PC-9 (cell line): ENCODE data around the gene RAPGEF6. TPM values are rescaled to one million over a fixed set of nuclear protein-coding genes. Genes with fewer than 3 reads are reported as not detected.

Experiments
- BruUV-seq: library from RNA; stranded (reverse); fragments of 400-500 nt; replicated peaks from 2 replicates; lab custom pipeline; 2021; lab: Mats Ljungman, UMichigan
- CTCF ChIA-PET: fragments of 300-600 bp; sonication (Branson Sonifier 250); formaldehyde crosslinking; loops from one replicate; lab custom pipeline; 2022; ENCODE audit warnings: antibody characterized with exemption; lab: Charles Lee
- POLR2A ChIA-PET: fragments of 300-600 bp; sonication (Branson Sonifier 250); formaldehyde crosslinking; loops from one replicate; lab custom pipeline; 2022; ENCODE audit warnings: antibody characterized with exemption; ENCODE audit not compliant: unreplicated experiment; lab: Charles Lee
- DNase-seq, 2 experiments: peaks; one replicate each; pipeline versions ENCODE4 v3.0.0 to v3.0.0-alpha.2; 2015 to 2022; ENCODE audit warnings: mixed read lengths in 1 of 2
- H2AFZ ChIP-seq: fragments of 200-600 bp; sonication (generic); 2 replicates; pipeline ENCODE4 v1.8.1; 2017; ENCODE audit warnings: antibody characterized with exemption
- H3F3A ChIP-seq: fragments of 200-600 bp; sonication (generic); 2 replicates; pipeline ENCODE4 v1.8.1; 2017; ENCODE audit warnings: antibody characterized with exemption, mild to moderate bottlenecking, low read depth; ENCODE audit not compliant: insufficient read depth
- H3K27ac ChIP-seq: fragments of 200-600 bp; sonication (generic); 2 replicates; pipeline ENCODE4 v1.6.1; 2016; ENCODE audit warnings: mixed run types
- H3K27me3 ChIP-seq: fragments of 200-600 bp; sonication (generic); 2 replicates; pipeline ENCODE4 v1.6.1; 2016; ENCODE audit warnings: low read depth, mixed run types; ENCODE audit not compliant: insufficient read depth
- H3K36me3 ChIP-seq: fragments of 200-600 bp; sonication (generic); 2 replicates; pipeline ENCODE4 v1.6.1; 2016; ENCODE audit warnings: low read depth, mixed run types
- H3K4me1 ChIP-seq: fragments of 200-600 bp; sonication (generic); replicated peaks from 2 replicates; pipeline ENCODE4 v1.6.1; 2016; ENCODE audit warnings: mixed run types; ENCODE audit not compliant: insufficient read depth
- H3K4me2 ChIP-seq: fragments of 200-600 bp; sonication (generic); 2 replicates; pipeline ENCODE4 v1.6.1; 2017; ENCODE audit warnings: mixed run types
- H3K4me3 ChIP-seq: fragments of 200-600 bp; sonication (generic); 2 replicates; pipeline ENCODE4 v1.6.1; 2016; ENCODE audit warnings: mixed run types
- H3K79me2 ChIP-seq: fragments of 200-600 bp; sonication (generic); 2 replicates; pipeline ENCODE4 v1.6.1; 2017; ENCODE audit warnings: low read depth, mixed run types
- H3K9me2 ChIP-seq: fragments of 200-600 bp; sonication (generic); 2 replicates; pipeline ENCODE4 v1.8.1; 2017; ENCODE audit warnings: mild to moderate bottlenecking; ENCODE audit not compliant: insufficient read depth
- H3K9me3 ChIP-seq: fragments of 200-600 bp; sonication (generic); 2 replicates; pipeline ENCODE4 v1.8.1; 2016; ENCODE audit warnings: low read depth; ENCODE audit not compliant: insufficient read depth
- H4K20me1 ChIP-seq: fragments of 200-600 bp; sonication (generic); 2 replicates; pipeline ENCODE4 v1.8.1; 2017; ENCODE audit not compliant: insufficient read depth
- EZH2 ChIP-seq: fragments of 200-600 bp; sonication (generic); IDR thresholded peaks from 2 replicates; pipeline ENCODE4 v1.8.0; 2017; ENCODE audit warnings: antibody characterized with exemption, low read depth
- intact Hi-C: fragments of 100-400 bp; cut with micrococcal nuclease; formaldehyde crosslinking; loops from one replicate; pipeline ENCODE4 v1.10.0; 2022; ENCODE audit not compliant: unreplicated experiment
- total RNA-seq: library from RNA; stranded (reverse); gene quantifications from 2 replicates; pipeline ENCODE4 v1.2.3, GENCODE V29; 2021
- TF ChIP-seq, protein P1 (sequence below): fragments of 200-600 bp; sonication (generic); conservative IDR thresholded peaks from 2 replicates; pipeline ENCODE4 v1.6.1; 2017; ENCODE audit warnings: mixed run types, antibody characterized with exemption, mild to moderate bottlenecking, moderate library complexity

RAPGEF6 gene
- total RNA-seq, 1 experiment from 2014 or later, result 17.1 TPM

DNA sequence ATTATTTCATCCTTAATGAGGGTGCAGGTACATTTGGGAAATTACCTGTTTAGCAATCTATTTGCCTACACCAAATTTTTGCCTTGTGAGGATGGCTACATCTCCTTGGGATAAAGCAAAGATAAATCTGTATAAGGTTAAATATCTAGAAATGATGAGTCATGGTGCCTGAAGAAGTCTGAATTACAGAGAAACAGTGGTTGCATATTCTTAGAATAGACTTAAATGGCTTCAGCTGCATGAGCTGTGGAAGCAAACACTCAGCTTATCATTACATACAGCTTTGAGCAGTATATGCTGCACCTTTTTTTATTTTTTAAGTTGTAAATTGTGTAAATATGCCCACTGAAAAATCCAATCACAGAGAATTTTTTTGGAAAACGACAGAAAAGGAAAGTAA lies 153.5 kb downstream of the RAPGEF6 start:
- no peaks in the 10 kb centered on the region for H3K27me3 ChIP-seq

DNA sequence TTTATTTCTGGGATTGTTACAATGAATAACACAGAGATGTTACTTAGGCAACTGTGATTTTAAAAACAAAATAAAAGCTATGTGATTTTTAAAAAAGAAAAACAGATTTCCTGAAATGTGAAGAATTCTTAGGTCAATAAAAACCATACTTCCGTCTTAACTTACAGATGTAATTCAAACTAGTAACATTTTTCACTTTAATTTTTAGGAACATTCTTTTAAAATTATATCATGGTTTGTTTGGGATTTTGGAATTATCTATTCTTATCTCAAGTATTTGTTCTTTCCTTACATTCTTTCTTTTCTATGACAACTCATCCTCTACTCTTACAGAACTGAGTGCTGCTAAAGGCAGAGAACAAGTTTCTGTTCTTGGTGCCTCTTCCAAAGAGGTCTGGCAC lies 159.5 kb downstream of the RAPGEF6 start:
- Histone ChIP-seq H3K9me2 (no peaks in the 10 kb centered on the region), H3K27ac (no peak overlapping the region), H3K79me2 (no peaks in the 10 kb centered on the region), H4K20me1 (no peaks in the 10 kb centered on the region), H3K4me2 (no peak overlapping the region), H3F3A (no peaks in the 10 kb centered on the region), H3K27me3 (no peaks in the 10 kb centered on the region), H3K4me3 (no peak overlapping the region), H3K4me1 (no peaks in the 10 kb centered on the region), H2AFZ (no peak overlapping the region), H3K36me3 (peaks cover 11% of the 10 kb centered on the region; the same call in 1 of the 2 replicates), H3K9me3 (no peaks in the 10 kb centered on the region)
- DNase-seq, result no peak
- TF ChIP-seq EZH2, result no peak
- TF ChIP-seq, protein P1, sequence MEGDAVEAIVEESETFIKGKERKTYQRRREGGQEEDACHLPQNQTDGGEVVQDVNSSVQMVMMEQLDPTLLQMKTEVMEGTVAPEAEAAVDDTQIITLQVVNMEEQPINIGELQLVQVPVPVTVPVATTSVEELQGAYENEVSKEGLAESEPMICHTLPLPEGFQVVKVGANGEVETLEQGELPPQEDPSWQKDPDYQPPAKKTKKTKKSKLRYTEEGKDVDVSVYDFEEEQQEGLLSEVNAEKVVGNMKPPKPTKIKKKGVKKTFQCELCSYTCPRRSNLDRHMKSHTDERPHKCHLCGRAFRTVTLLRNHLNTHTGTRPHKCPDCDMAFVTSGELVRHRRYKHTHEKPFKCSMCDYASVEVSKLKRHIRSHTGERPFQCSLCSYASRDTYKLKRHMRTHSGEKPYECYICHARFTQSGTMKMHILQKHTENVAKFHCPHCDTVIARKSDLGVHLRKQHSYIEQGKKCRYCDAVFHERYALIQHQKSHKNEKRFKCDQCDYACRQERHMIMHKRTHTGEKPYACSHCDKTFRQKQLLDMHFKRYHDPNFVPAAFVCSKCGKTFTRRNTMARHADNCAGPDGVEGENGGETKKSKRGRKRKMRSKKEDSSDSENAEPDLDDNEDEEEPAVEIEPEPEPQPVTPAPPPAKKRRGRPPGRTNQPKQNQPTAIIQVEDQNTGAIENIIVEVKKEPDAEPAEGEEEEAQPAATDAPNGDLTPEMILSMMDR, result no peak
- ChIA-PET CTCF (interaction anchor here (0.7 kb wide), 1 partner anchor 1772 kb away, joined by 3 read pairs; no protein-coding TSS in a partner anchor), POLR2A (no interaction called here)
- intact Hi-C loops, result no loop called here
- BruUV-seq, result no TSS peak

More for the DNA sequence above, 153.5 kb downstream of the RAPGEF6 start:
- Histone ChIP-seq H3K79me2 (no peaks in the 10 kb centered on the region), H3K4me2 (no peak overlapping the region), H3K4me1 (no peaks in the 10 kb centered on the region), H2AFZ (no peak overlapping the region), H3K9me2 (no peaks in the 10 kb centered on the region), H3K9me3 (no peaks in the 10 kb centered on the region; the same call in 1 of the 2 replicates), H3F3A (no peaks in the 10 kb centered on the region), H3K27ac (no peak overlapping the region; the same call in 1 of the 2 replicates), H4K20me1 (no peaks in the 10 kb centered on the region), H3K36me3 (no peaks in the 10 kb centered on the region), H3K4me3 (no peak overlapping the region)
- no peak for DNase-seq
- intact Hi-C loops, result no loop called here
- BruUV-seq, result no TSS peak
- TF ChIP-seq, protein P1, result no peak
- TF ChIP-seq EZH2, result no peak
- POLR2A ChIA-PET, result no interaction called here
- CTCF ChIA-PET, result no interaction called here

DNA sequence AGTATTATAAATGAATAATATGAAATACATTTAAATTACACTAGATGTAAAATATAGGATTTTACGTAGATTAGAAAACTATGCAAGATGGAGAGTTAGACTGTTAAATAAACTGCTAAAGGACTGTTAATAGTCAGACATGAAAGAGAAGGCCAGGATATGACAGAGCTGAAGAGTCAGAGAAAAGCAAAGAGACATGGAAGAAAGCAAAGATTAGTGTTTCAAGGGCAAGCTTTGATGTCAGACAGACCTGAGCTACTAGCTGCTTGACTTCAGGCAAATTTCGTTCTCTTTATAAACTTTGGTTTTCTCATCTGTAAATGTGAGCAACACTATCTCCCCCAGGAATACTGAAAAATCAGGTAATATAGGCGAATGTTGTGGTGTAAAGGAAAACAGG lies 161.3 kb downstream of the RAPGEF6 start:
- no TSS peak for BruUV-seq
- H3K27ac ChIP-seq, result no peak overlapping the region
- H3F3A ChIP-seq, result no peaks in the 10 kb centered on the region
- H3K79me2 ChIP-seq, result no peaks in the 10 kb centered on the region
- peaks cover 11% of the 10 kb centered on the region; the same call in 1 of the 2 replicates for H3K36me3 ChIP-seq
- TF ChIP-seq, protein P1, result no peak
- TF ChIP-seq EZH2, result no peak
- H3K4me1 ChIP-seq, result no peaks in the 10 kb centered on the region
- no peak overlapping the region for H3K4me2 ChIP-seq
- ChIA-PET CTCF (no interaction called here), POLR2A (no interaction called here)
- no peak overlapping the region for H2AFZ ChIP-seq
- no peaks in the 10 kb centered on the region for H3K9me3 ChIP-seq
- no peaks in the 10 kb centered on the region for H4K20me1 ChIP-seq
- DNase-seq, result no peak
- intact Hi-C loops, result no loop called here
- no peaks in the 10 kb centered on the region for H3K27me3 ChIP-seq
- H3K9me2 ChIP-seq, result no peaks in the 10 kb centered on the region
- no peak overlapping the region for H3K4me3 ChIP-seq
